Activated gamma-delta T cell (primary cell): ENCODE data around the gene SNRPD3.
"Not testable (repeated sequence)": the region's sequence is repeated elsewhere in the genome, so short reads cannot be mapped to it uniquely, and the experiment has no call there.

Source experiments
- DNase-seq: peaks from one replicate; lab custom pipeline; 2025; lab: John Stamatoyannopoulos, UW
- total RNA-seq, 2 donors: gene quantifications; one replicate each; lab custom pipeline; 2026; lab: John Stamatoyannopoulos, UW

SNRPD3 gene
- total RNA-seq = 71.0 to 73.5 reads per million in 2 donors

DNA sequence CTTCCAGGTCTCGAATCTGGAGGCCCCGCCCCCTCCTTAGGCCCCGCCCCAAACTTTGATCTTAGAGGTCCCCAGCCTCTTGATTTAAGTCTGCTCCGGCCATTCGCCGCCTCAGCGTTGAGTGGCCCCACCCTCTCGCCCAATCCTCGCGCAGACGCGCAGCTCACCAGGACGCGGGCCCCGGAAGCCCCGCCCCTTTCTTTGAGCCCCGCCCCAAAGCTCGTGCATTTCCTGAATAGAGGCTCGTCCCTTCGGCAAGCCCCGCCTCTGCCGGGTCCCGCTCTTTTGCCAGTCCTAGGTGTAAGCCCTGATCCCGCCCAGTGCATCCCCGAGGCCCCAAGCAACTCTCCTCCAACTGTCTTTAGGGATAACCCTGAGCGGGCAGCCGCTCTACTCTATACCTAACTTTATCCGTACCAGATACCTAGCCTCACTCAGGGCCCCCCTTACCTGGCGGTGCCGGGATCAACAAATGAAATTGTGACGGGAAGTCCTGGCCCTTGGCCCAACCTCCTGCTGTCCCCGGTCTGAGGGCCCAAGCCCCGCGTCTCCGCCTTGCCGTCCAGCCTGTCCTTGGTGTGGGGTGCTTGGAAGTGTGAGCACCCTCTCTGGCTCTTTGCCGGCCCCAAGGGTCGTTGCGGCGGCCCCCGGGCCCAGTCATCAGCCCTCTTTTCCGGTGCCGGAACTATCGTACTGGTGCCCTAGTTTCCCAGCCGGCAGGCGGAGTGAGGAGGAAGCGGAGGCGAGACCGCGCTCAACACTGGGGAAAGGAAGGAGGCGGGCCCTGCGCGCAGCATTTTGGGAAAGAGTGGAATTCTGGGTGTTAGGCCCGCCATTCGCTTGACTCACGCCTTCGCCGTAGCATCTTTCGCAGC is at the start of gene SNRPD3:
SNRPD3 (plus strand) TSS at position 835 of the 875 bp plus-strand sequence. CDS start 1,676 bp downstream, outside the sequence.
- peak; percentile 98 for DNase-seq

GRCh38 chr22:24506802-24507438 is 48.9 kb upstream of the SNRPD3 start:
- DNase-seq = no peak

GRCh38 chr22:24507716-24508115 is 48.1 kb upstream of the SNRPD3 start:
- DNase-seq = no peak

DNA sequence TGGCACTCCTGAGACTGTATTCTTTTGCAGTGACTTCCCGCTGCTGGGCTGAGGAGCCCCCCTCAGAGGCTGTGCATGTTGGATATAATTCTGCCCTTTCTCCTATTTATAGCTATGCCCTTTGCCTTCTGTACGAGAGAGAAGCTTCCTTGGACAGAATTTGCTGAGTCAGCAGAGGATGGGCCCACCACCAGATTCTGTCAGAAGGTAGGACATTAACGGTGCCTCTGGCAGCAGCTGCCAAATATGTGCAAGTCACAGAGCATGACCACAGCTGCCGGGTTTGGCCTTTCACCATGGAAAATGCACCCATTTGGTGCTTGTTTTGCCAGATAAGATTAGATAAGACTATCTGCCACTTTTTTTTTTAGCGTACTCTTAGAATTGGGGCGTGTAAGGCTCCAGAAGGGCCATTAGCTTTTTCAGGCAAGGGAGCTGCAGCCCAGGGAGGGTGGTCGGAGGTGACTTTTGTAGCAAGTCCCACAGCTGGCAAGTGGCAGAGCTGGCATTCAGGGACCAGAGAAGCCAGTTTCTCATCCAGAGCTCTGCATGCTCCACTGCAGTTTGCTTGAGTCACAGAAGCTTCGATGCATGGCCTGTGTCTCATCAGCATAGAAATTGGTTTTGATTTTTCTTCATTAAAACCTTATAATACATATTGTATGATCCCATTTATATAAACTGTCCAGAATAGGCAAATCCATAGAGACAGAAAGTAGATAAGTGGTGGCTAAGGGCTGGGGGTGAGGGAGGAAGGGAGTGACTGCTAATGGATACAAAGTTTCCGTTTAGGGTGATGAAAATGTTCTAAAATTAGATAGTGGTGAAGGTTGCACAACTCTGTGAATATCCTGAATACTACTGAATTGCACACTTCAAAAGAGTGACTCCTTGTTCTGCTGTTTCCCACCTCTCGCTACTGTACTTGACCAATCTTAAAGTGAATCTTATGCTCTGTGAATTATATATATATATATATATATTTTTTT is 44.9 kb upstream of the SNRPD3 start:
- no peak for DNase-seq

GRCh38 chr22:24512043-24512442 is 43.8 kb upstream of the SNRPD3 start:
- DNase-seq = no peak

DNA sequence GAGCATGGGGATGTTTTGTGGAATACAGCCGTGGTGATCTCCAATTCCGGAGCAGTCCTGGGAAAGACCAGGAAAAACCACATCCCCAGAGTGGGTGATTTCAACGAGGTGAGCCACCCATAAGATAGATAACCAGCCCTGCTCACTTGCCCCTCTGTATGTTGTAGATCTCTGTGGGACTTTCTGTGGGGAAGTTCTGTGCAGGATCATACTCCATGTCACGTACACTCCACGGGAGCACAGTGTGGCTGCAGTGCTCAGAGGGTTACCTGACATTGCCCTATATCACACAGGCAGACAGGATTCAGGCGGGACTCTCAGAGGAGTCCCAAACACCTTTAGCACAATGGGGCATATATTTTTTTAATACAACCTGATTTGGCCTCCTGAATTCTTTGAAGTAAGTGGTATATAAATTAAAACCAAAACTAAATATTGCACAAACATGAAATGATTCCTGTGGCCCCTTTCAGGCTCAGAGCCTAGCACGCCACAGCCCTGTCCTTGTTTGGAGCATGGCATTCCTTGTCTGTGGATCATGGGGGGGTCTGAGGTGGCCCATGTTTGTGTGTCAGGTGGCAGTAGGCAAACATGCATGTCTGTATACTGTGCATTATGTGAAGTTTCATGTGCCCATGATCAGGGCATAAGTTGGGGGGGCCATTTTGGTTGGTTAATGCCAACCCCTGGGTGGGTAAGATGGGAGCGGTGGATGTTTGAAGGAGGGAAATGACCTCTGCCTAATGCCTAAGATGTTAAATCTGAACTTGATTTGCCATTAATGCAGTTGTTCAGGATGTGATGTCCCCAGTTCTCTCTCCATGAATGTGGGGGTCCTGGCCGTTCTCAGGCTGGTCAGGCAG is 42.2 kb upstream of the SNRPD3 start:
- no peak for DNase-seq

- DNase-seq = no peak
Observed at GRCh38 chr22:24514241-24515026, 41.4 kb upstream of the SNRPD3 start.

DNA sequence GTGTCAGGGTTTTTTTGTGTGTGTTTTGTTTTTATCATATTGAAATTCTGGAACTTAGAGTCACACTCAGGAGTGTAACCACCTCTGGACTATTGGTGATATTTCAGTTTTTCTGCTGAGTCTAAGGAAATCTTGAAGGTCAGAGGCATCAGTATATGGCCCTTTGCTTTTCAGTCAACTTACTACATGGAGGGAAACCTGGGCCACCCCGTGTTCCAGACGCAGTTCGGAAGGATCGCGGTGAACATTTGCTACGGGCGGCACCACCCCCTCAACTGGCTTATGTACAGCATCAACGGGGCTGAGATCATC is 40.8 kb upstream of the SNRPD3 start:
- no peak for DNase-seq

GRCh38 chr22:24516301-24516737 is 39.5 kb upstream of the SNRPD3 start:
- DNase-seq = no peak

DNA sequence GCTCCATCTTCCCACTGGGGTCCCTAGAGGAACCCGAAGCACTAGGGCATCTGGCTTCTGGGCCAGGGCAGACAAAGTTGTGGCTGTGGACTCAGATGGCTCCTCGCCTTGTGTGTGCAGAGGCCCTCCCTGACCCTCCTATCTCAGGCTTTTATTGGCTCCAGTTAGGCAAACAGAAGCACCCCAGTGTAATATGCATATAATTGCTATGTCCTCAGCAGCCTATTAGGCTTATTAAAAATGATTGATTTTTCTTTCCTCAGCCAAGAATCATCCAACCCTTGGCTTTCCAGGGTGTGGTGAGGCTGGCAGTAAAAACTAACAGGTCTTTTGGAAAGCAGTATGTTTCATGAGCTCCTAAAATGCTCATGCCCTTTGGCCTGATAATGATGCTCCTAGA is 38.4 kb upstream of the SNRPD3 start:
- no peak for DNase-seq

DNA sequence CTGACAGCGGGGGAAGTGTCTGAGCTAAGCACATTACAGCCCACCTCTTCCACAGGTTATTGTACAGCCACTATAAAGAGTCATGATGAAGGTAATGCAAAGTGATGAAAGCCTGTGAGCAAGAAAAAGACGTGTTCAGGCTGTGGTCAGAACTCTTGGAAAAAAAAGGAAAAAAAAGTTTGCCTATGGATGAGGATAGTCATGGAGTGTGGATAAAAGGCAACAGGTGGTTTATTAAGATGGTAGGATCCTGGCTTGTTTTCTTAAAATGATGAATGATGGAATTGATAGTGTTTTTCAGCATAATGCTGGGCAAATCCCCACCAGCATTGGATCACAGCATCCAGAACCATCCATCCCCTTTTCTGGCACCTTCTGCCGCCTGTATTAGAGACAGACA is 37.6 kb upstream of the SNRPD3 start:
- no peak for DNase-seq

- DNase-seq = no peak
Observed at GRCh38 chr22:24518771-24519485, 36.9 kb upstream of the SNRPD3 start.

DNA sequence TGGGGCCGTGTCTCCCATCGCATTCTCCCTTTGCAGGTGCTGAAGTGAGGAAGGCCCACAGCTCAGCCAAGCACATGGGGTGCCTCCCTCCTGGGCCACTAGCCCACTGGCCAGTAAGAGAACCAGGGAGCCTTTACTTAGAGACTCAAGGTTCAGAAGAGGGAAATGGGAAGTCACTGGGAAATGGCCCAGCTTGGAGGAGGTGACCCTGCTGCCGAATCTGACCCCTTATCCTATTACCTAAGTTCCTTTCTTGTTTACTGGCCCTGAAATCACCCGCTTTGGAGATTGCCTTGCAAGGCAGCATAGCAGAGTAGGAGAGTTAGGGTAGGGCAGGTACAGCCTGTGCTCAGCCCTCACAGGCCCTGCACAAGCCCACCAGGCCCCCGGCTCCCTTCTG is 36.3 kb upstream of the SNRPD3 start:
- no peak for DNase-seq

DNA sequence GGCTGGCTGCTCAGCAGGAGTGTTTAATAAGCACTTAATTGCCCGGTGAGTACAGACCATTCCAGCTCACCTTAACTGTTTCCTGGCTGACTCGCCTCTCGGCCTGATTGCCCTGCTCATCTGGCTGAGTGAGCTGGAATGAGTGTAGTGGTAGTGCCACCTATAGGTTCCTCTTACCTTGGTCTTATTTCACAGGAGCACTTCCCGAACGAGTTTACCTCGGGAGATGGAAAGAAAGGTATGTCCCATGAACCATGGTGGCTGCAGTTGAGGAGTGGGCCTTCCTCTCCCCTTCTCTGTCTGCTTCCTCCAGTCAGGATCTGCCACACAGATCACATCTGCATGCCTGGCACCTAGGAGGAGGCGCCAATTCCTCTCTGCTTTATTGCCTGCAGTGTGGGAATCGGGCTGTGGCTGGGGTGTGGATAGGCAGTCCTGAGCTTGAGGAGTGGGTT is 34.0 kb upstream of the SNRPD3 start:
- DNase-seq = no peak

GRCh38 chr22:24523873-24524272 is 31.9 kb upstream of the SNRPD3 start:
- DNase-seq = no peak

GRCh38 chr22:24525416-24526037 is 30.3 kb upstream of the SNRPD3 start:
- DNase-seq = no peak

GRCh38 chr22:24526191-24526590 is 29.6 kb upstream of the SNRPD3 start:
- no peak for DNase-seq

GRCh38 chr22:24529898-24530297 is 25.9 kb upstream of the SNRPD3 start:
- DNase-seq = no peak

DNA sequence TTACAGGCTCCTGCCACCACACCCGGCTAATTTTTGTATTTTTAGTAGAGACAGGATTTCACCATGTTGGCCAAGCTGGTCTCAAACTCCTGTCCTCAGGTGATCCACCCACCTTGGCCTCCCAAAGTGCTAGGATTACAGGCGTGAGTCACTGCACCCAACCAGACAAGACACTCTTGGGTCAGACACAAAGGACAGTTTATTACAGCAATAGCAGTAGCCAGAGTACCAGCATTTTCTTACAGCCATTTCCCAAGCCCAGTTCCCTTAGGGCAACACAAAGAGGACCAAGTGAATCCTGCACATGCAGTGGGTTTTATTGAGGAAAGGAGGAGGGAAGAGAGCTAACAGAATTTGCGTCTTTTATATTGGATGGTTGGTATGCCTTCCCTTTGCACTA is 24.8 kb upstream of the SNRPD3 start:
- not testable (repeated sequence) for DNase-seq
